Prostate gland (tissue), 2 donors: ENCODE measurements around the gene EPN1. TPM values are rescaled to one million over a fixed set of nuclear protein-coding genes. Genes with fewer than 3 reads are reported as not detected.

ENCODE experiments used
- DNase-seq: peaks from one replicate; pipeline ENCODE4 v3.0.0-alpha.2; 2019; ENCODE audit warnings: low spot score
- H3K27ac ChIP-seq, 2 donors: fragments of 200-600 bp; sonication (generic); 2 replicates each; pipeline ENCODE4 v1.5.1; 2017 to 2019
- H3K27me3 ChIP-seq: fragments of 200-600 bp; sonication (generic); replicated peaks from 2 replicates; pipeline ENCODE4 v1.5.1; 2019; ENCODE audit not compliant: insufficient read depth
- H3K36me3 ChIP-seq, 2 donors: fragments of 200-600 bp; sonication (generic); 1 replicate in 1 of 2; 2 replicates in 1 of 2; pipeline versions ENCODE4 v1.5.1 to v1.8.1; 2017 to 2019
- H3K4me1 ChIP-seq: fragments of 200-600 bp; sonication (generic); replicated peaks from 2 replicates; pipeline ENCODE4 v1.5.1; 2019
- H3K4me3 ChIP-seq, 2 donors: fragments of 200-600 bp; sonication (generic); 2 replicates each; pipeline ENCODE4 v1.5.1; 2017 to 2019
- H3K9me3 ChIP-seq: fragments of 200-600 bp; sonication (generic); 2 replicates; pipeline ENCODE4 v1.5.1; 2017
- CTCF ChIP-seq, 4 experiments: fragments of 200-600 bp in 2 of 4; fragments of 450-650 bp in 2 of 4; sonication (generic) in 2 of 4; IDR thresholded peaks; 1 replicate in 3 of 4; 2 replicates in 1 of 4; pipeline ENCODE4 v1.5.1; 2016 to 2019; ENCODE audit warnings: antibody characterized with exemption in 4 of 4, mild to moderate bottlenecking in 2 of 4, moderate library complexity in 2 of 4
- POLR2A ChIP-seq: fragments of 450-650 bp; IDR thresholded peaks from one replicate; pipeline ENCODE4 v1.6.1; 2016; ENCODE audit warnings: antibody characterized with exemption, mild to moderate bottlenecking
- POLR2AphosphoS5 ChIP-seq: sonication (generic); formaldehyde crosslinking; IDR thresholded peaks from one replicate; pipeline ENCODE4 v1.6.1; 2017; ENCODE audit warnings: antibody characterized with exemption
- WGBS: methylation state at CpG from one replicate; pipeline ENCODE4 v1.1.5; 2018; 5-methylcytosine and 5-hydroxymethylcytosine counted together
- intact Hi-C: fragments of 100-400 bp; cut with DNase I; formaldehyde crosslinking; loops from one replicate; pipeline ENCODE4 v1.14.2; 2022
- total RNA-seq, 2 donors: library from RNA; depleted of rRNA; stranded (reverse); fragments of >200 nt; gene quantifications; one replicate each; pipeline ENCODE4 v1.1.0, GENCODE V29; 2016

EPN1 gene
- total RNA-seq, 2 donors from 2014 or later = 160 to 345 TPM

- WGBS = 93% methylated on average over 37 of the region's 37 CpGs
- Histone ChIP-seq H3K27ac (no peak overlapping the region), H3K4me1 (no peaks in the 10 kb centered on the region), H3K27me3 (no peaks in the 10 kb centered on the region), H3K9me3 (no peaks in the 10 kb centered on the region), H3K4me3 (no peak overlapping the region), H3K36me3 (peaks cover 2 to 53% of the 10 kb centered on the region in 2 donors)
- DNase-seq = no peak
- TF ChIP-seq CTCF (IDR thresholded peaks at IDR 0.05) (no peak), POLR2A (no peak), POLR2AphosphoS5 (no peak)
- intact Hi-C loops = no loop called here
Observed at GRCh38 chr19:55694656-55695491, 19.8 kb downstream of the EPN1 start.

GRCh38 chr19:55695511-55696290, 20.7 kb downstream of the EPN1 start:
- H3K4me3 ChIP-seq = no peak overlapping the region
- TF ChIP-seq POLR2A (no peak), POLR2AphosphoS5 (no peak), CTCF (IDR thresholded peaks at IDR 0.05) (no peak)
- WGBS = 93% methylated on average over 23 of the region's 23 CpGs
- no peaks in the 10 kb centered on the region for H3K4me1 ChIP-seq
- intact Hi-C loops = no loop called here
- no peak overlapping the region for H3K27ac ChIP-seq
- peaks cover 2 to 45% of the 10 kb centered on the region in 2 donors for H3K36me3 ChIP-seq
- H3K9me3 ChIP-seq = no peaks in the 10 kb centered on the region
- no peak for DNase-seq
- no peaks in the 10 kb centered on the region for H3K27me3 ChIP-seq

- Histone ChIP-seq H3K27me3 (no peaks in the 10 kb centered on the region), H3K4me3 (no peak overlapping the region), H3K9me3 (no peaks in the 10 kb centered on the region), H3K36me3 (peaks cover 2 to 40% of the 10 kb centered on the region in 2 donors), H3K4me1 (no peaks in the 10 kb centered on the region), H3K27ac (no peak overlapping the region)
- intact Hi-C loops = no loop called here
- WGBS = 94% methylated on average over 19 of the region's 20 CpGs
- DNase-seq = no peak
- TF ChIP-seq POLR2AphosphoS5 (no peak), POLR2A (no peak), CTCF (IDR thresholded peaks at IDR 0.05) (no peak)
Observed at GRCh38 chr19:55696301-55697068, 21.5 kb downstream of the EPN1 start.

GRCh38 chr19:55697069-55697440, 22.0 kb downstream of the EPN1 start:
- H3K4me3 ChIP-seq = no peak overlapping the region
- no peaks in the 10 kb centered on the region for H3K9me3 ChIP-seq
- H3K27ac ChIP-seq = no peak overlapping the region
- no peak for DNase-seq
- H3K36me3 ChIP-seq = peaks cover 2 to 40% of the 10 kb centered on the region in 2 donors
- H3K27me3 ChIP-seq = no peaks in the 10 kb centered on the region
- TF ChIP-seq POLR2AphosphoS5 (no peak), POLR2A (no peak), CTCF (IDR thresholded peaks at IDR 0.05) (no peak)
- intact Hi-C loops = no loop called here
- 91% methylated on average over 12 of the region's 12 CpGs for WGBS
- H3K4me1 ChIP-seq = no peaks in the 10 kb centered on the region
